ENCODE measurements around the gene PRLR.

The PRLR gene

GRCh38 chr5:35026941-35027340, 203.3 kb downstream of the PRLR start:
- DNase-seq: no peak

DNA sequence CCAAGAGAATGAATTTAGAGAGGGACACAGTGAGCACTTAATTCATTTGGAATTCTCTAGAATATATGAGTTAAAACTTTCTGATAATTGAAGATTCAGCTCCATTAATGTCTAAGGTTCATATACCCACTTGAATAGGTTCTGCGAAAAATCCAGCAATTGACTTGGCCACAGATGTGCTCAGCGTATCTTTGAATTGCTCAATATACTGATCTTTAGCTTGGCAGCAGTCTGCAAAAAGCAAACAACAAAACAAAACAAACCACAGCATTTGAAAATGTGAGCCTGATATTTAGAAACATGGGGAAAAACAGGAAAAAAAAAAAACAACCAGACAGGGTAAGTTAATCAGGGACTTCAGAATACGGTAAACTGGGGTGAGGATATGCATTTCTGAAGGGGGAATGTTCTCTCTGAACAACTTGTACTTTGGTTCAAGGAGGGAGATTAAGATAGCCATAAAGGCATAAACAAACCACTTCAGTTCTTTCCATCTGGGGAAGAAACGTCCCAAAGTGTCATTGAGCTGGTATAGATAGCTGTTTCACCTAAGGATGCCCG, 203.9 kb downstream of the PRLR start:
- DNase-seq: peak; percentile 77

DNA sequence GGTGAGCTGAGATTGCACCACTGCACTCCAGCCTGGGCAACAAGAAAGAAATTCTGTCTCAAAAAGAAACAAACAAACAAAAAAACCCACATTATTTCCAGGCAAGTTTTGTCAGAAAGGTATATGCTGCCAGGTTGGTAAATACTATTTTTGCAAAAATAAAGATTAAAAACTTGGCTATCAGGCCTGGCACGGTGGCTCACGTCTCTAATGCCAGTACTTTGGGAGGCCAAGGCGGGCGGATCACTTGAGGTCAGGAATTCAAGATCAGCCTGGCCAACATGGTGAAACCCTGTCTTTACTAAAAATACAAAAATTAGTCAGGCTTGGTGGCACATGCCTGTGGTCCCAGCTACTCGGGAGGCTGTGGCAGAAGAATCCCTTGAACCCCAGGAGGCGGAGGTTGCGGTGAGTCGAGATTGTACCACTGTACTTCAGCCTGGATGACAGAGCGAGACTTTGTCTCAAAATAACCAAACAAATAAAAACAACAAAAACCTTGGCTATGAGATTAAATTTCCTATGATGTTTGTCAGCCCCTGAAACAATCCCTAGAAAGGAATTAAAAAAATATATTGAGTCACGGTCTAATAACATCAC, 205.3 kb downstream of the PRLR start:
- DNase-seq: no peak

GRCh38 chr5:35023391-35024178, 206.7 kb downstream of the PRLR start:
- no peak for DNase-seq

DNA sequence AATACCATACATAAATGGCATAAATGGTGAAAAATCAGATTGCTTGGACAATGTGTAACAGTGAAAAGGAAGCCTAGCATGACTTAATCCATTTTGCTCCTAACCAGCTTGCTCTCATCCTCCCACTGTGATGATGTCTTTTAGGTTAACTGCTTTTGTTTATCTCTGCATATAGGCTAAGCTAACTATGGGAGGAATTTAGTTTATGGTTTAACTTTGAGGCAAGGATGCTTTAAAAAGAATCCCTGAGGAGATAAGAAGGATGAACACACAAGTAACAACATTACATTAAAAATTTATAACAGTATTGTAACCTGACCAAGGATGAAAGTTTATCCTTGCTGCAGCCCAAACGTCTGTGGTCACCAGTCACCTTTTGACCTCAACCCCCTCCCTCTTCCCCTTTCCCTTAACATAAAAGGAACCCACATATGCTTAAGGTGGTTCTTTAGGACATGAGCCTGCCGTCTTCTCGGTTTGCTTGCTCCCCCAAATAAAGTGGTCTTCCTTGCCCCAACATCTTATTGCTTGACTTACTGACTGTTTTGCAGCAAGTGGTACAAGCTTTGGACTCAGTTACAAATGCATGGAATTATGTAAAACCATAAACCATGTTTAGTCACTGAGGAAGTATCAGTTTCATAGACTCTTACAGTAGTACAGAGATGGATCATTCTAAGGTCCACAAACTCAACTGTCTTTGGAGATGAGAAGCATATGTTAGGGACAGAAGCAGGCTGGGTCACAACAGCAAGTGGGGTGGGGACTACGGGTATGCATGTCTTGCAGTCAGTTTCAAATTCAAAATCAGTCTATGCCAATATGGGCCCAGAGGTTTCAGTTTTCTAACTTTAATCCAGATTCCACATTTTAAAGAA, 213.9 kb downstream of the PRLR start:
- DNase-seq: no peak

- no peak for DNase-seq
Observed at GRCh38 chr5:35015063-35015462, 215.2 kb downstream of the PRLR start.

- no peak for DNase-seq
Observed at GRCh38 chr5:35012796-35013195, 217.5 kb downstream of the PRLR start.

DNA sequence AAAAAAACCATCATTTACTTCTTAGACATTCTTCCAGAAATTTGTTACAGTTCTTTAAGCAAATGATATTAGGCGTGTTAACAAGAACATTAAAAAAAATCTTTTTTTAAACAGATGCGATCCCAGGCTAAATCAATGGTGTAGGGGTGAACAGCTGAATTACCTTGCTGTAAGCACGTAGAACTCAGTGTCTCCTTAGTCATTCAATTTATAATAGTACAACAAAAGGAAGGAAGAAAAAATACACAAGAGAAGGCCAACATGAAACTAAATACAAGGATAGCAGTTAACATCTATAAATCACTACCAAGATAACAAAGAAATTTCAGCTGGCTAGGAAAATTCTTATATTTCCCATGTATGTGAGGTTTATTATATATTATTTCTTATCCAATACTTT, 217.9 kb downstream of the PRLR start:
- DNase-seq: no peak

GRCh38 chr5:35010676-35011075, 219.6 kb downstream of the PRLR start:
- DNase-seq: no peak

DNA sequence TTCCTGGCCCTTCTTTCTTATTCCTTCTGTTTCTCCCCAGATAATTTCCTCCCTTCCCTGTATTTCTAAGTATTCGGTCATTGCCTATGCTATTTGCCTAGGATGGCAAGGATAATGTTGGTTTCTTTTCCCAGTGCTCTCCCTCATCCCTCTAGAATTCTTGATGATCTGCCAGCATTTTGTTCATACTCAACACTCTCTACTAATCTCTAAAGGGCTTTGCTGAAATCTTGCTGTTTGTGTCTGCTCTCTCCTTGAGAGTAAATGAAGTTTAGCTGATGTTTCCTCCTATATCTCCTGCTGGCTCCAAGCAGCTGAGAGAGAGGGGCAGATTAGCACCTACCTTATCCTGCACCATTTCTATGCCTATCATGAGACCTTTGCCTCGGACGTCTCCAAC, 220.6 kb downstream of the PRLR start:
- DNase-seq: no peak

- DNase-seq: no peak
Observed at GRCh38 chr5:35009019-35009418, 221.3 kb downstream of the PRLR start.

GRCh38 chr5:35004771-35005170, 225.5 kb downstream of the PRLR start:
- DNase-seq: no peak

DNA sequence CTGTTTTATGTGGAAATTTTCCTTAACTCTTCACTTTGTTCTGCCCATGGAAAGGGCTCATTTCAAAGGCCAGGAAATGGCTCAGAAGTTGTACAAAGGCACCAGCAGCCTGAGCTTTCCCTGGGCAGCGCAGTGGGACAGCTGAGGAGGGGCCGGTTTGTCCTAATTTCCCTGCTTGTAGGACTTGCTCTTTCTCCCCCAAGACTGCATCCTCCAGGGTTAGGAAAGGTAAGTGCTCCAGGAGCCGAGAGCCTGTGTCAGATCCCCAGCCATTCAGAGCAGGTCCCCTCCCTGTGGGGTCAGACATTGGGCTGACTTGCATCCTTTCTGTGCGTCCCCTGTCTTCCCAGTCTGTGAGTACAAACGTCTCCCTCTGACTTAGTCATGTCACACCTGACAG, 226.1 kb downstream of the PRLR start:
- DNase-seq: no peak

GRCh38 chr5:35003018-35003957, 227.0 kb downstream of the PRLR start:
- DNase-seq: peak; percentile 16

DNA sequence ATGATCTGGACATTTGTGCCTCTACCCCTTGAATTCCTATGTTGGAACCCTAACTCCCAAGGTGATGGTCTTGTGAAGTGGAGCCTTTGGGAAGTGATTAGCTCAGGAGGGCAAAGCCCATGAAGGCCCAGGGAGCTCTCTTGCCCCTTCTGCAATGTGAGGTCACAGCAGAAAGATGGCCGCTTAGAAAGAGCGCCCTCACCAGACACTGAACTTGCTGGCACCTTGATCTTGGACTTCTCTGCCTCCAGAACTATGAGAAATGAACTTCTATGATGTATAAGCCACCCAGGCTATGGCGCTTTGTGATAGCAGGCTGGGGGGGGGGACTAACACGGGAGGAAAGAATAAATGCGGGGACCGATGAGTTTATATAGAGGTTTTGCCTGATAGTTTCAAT, 227.8 kb downstream of the PRLR start:
- DNase-seq: no peak

DNA sequence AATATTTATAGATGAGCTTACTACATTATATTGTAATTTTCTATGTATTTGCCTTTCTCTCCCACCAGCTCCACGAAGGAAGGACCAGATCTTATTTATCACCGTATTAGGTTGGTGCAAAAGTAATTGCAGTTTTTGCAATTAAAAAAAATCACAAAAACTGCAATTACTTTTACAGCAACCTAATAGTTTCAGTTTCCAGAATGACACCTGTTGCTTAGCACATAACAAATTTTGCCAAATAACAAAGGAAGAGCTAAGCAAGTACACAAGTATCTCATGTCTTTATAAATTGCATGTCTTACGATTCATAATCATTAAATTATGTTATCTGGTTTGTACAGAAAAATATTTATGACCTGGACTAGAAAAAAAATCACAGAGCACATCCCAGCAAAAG, 228.4 kb downstream of the PRLR start:
- no peak for DNase-seq

Data from NCI-H524 treated with DMSO at 0.1 percent for 48 hours (cell line).